Body of pancreas (tissue), 4 donors: ENCODE results near the gene ACADL. TPM values are rescaled to one million over a fixed set of nuclear protein-coding genes. Genes with fewer than 3 reads are reported as not detected.

ENCODE experiments used
- ATAC-seq: fragments of 150-250 bp; one replicate; pipeline ENCODE4 v1.9.1; 2016
- DNase-seq, 4 donors: peaks; one replicate each; pipeline ENCODE4 v3.0.0-alpha.2; 2019
- H3K27ac ChIP-seq, 4 donors: fragments of 200-600 bp; sonication (generic); 1 replicate in 3 of 4; 2 replicates in 1 of 4; pipeline versions ENCODE4 v1.5.1 to v1.6.1; 2016 to 2019; ENCODE audit warnings: mild to moderate bottlenecking in 1 of 4, mixed read lengths in 1 of 4, moderate library complexity in 1 of 4
- H3K27me3 ChIP-seq, 2 donors: fragments of 200-600 bp; sonication (generic); one replicate each; pipeline ENCODE4 v1.6.0; 2016; ENCODE audit warnings: mild to moderate bottlenecking in 1 of 2
- H3K36me3 ChIP-seq, 2 donors: fragments of 200-600 bp; sonication (generic); replicated peaks in 1 of 2; 2 replicates each; pipeline ENCODE4 v1.5.1; 2016; ENCODE audit warnings: low read depth in 2 of 2; ENCODE audit not compliant: insufficient read depth in 1 of 2
- H3K4me1 ChIP-seq: fragments of 200-600 bp; sonication (generic); one replicate; pipeline ENCODE4 v1.6.0; 2016
- H3K4me3 ChIP-seq, 2 donors: fragments of 200-600 bp; sonication (generic); 1 replicate in 1 of 2; 2 replicates in 1 of 2; pipeline ENCODE4 v1.5.1; 2016 to 2019
- H3K9me3 ChIP-seq, 3 donors: fragments of 200-600 bp; sonication (generic); 1 replicate in 2 of 3; 2 replicates in 1 of 3; pipeline ENCODE4 v1.5.1; 2016
- POLR2A ChIP-seq, 3 donors: fragments of 450-650 bp; IDR thresholded peaks; one replicate each; pipeline ENCODE4 v1.6.1; 2016; ENCODE audit warnings: antibody characterized with exemption in 3 of 3, mild to moderate bottlenecking in 2 of 3
- WGBS, 2 donors: methylation state at CpG; one replicate each; pipeline ENCODE4 v1.1.5; 2017; 5-methylcytosine and 5-hydroxymethylcytosine counted together
- intact Hi-C: fragments of 100-400 bp; cut with DNase I; formaldehyde crosslinking; loops from one replicate; pipeline ENCODE4 v1.15.1; 2023
- total RNA-seq, 2 donors: library from RNA; depleted of rRNA; stranded (reverse); fragments of >200 nt; gene quantifications; one replicate each; pipeline ENCODE4 v1.1.0, GENCODE V29; 2016
- TF ChIP-seq, protein P1 (sequence below), 7 experiments: fragments of 450-650 bp in 4 of 7; fragments of 200-600 bp in 3 of 7; sonication (generic) in 3 of 7; IDR thresholded peaks; one replicate each; pipeline ENCODE4 v1.5.1; 2016 to 2019; ENCODE audit warnings: antibody characterized with exemption in 7 of 7

Gene ACADL
- total RNA-seq, 2 donors from 2014 or later = 26.4 to 56.6 TPM

DNA sequence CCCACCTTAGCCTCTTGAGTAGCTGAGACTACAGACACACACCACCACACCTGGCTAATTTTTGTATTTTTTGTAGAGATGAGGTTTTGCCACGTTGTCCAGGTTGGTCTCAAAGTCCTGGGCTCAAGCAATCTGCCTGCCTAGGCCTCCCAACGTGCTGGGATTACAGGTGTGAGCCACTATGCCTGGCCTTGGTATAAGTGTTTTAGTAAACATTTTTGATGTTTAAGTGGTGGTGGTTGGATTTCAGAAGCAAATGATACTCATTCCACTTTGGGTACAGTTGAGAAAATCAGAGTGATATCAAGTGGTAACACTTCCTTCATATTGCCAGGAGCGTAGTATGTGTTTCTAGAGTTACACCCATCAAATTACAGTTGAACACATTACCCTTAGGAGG is 25.4 kb downstream of the ACADL start:
- intact Hi-C loops = loop anchor here (5.0 to 10.0 kb wide), 2 partner anchors 115 to 223 kb away; no protein-coding TSS in a partner anchor
- Histone ChIP-seq H3K36me3 (peaks cover 0 to 5% of the 10 kb centered on the region in 2 donors), H3K4me1 (peaks cover 15% of the 10 kb centered on the region), H3K9me3 (peaks cover 0 to under 1% (median 0%) of the 10 kb centered on the region in 3 donors), H3K4me3 (no peak overlapping the region), H3K27me3 (no peaks in the 10 kb centered on the region), H3K27ac (no peak overlapping the region)
- ATAC-seq (no peak), DNase-seq (no peak)
- no peak for TF ChIP-seq POLR2A (IDR thresholded peaks at IDR 0.05)
- TF ChIP-seq, protein P1, sequence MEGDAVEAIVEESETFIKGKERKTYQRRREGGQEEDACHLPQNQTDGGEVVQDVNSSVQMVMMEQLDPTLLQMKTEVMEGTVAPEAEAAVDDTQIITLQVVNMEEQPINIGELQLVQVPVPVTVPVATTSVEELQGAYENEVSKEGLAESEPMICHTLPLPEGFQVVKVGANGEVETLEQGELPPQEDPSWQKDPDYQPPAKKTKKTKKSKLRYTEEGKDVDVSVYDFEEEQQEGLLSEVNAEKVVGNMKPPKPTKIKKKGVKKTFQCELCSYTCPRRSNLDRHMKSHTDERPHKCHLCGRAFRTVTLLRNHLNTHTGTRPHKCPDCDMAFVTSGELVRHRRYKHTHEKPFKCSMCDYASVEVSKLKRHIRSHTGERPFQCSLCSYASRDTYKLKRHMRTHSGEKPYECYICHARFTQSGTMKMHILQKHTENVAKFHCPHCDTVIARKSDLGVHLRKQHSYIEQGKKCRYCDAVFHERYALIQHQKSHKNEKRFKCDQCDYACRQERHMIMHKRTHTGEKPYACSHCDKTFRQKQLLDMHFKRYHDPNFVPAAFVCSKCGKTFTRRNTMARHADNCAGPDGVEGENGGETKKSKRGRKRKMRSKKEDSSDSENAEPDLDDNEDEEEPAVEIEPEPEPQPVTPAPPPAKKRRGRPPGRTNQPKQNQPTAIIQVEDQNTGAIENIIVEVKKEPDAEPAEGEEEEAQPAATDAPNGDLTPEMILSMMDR (IDR thresholded peaks at IDR 0.05) = no peak
- 67 to 80% methylated on average over 3 of the region's 3 CpGs for WGBS, 2 donors

DNA sequence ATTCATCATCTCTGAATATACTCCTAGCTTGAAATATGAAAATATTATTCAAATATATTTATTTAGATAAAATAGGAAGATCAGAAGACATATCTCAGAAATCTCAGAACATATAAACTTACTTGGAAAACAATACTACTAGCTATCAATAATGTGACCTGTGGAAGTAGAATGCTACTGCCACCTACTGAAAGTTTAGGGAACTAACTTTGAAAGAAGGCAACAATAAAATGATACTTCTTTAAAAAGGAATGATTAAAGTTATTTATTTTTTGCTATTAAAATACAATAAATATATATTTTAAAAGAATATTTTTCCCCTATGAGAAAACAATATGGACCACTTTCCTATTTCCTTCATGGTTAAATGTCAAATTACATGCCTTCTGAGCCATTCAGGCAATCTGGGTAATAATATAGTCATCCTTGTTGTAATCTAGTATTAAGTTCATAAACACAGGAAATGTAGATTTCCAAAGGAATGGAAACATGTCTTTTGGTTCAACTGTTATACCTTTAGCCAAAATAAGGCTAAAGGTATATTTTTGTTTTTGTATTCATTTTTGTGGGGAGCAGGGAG is 26.0 kb downstream of the ACADL start:
- no peak overlapping the region for H3K27ac ChIP-seq
- TF ChIP-seq, protein P1 (IDR thresholded peaks at IDR 0.05) = peak; percentile 48 to 83 (median 75)
- TF ChIP-seq POLR2A (IDR thresholded peaks at IDR 0.05) = no peak
- intact Hi-C loops = loop anchor here (5.0 kb wide), 1 partner anchor 222 kb away; no protein-coding TSS in a partner anchor
- H3K36me3 ChIP-seq = peaks cover 0 to 5% of the 10 kb centered on the region in 2 donors
- H3K4me1 ChIP-seq = peaks cover 21% of the 10 kb centered on the region
- DNase-seq (no peak), ATAC-seq (peak; percentile 59)
- no peak overlapping the region for H3K4me3 ChIP-seq
- peaks cover 0 to 4% (median 0%) of the 10 kb centered on the region in 3 donors for H3K9me3 ChIP-seq
- H3K27me3 ChIP-seq = no peaks in the 10 kb centered on the region

DNA sequence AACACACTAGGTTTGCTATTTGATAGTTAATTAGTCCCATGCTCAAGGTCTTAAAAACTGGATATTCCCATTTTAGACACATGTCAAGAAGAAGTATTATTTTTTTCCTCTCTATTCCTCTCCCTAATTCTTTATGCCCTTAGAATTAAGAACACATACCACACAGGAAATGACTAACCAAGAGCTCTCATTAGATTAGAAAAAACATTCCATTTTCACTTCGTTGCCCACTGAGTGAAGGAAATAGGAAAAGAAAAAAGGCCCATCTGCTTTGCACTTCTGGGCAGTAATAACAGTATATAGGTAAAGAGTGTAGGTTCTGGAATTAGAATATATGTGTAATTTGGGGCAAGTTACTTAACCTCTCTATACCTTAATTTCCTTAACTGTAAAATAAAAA is 26.9 kb downstream of the ACADL start:
- intact Hi-C loops = loop anchor here (5.0 kb wide), 1 partner anchor 221 kb away; no protein-coding TSS in a partner anchor
- DNase-seq (no peak), ATAC-seq (no peak)
- Histone ChIP-seq H3K4me1 (peaks cover 24% of the 10 kb centered on the region), H3K27ac (no peak overlapping the region), H3K27me3 (no peaks in the 10 kb centered on the region), H3K9me3 (peaks cover 0 to 4% (median 0%) of the 10 kb centered on the region in 3 donors), H3K4me3 (no peak overlapping the region), H3K36me3 (peaks cover 0 to 5% of the 10 kb centered on the region in 2 donors)
- no peak for TF ChIP-seq POLR2A (IDR thresholded peaks at IDR 0.05)
- TF ChIP-seq, protein P1 (IDR thresholded peaks at IDR 0.05) = no peak
- WGBS, 2 donors = 29 to 30% methylated on average over 1 of the region's 1 CpG

DNA sequence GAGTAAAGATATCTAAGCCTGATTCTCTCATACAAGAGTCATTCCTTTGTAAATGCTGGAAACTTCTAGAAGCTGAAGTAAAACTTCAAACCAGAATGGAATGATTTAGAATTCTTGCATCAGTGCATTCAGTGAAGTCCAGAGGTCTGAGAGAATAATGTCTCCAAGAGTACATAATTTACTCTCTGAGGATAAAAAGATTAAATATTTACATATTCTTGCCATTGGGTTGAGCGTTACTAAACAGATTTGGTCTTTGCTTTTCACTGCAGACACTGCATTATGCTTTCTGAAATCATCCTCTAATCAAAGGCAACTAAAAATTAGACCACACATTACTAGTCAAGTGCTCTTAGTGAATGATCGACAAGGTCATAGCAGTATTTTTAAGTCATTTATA is 27.5 kb downstream of the ACADL start:
- Histone ChIP-seq H3K4me3 (no peak overlapping the region), H3K9me3 (peaks cover 0 to 4% (median 0%) of the 10 kb centered on the region in 3 donors), H3K27me3 (no peaks in the 10 kb centered on the region), H3K36me3 (peaks cover 0 to 5% of the 10 kb centered on the region in 2 donors), H3K27ac (no peak overlapping the region), H3K4me1 (peaks cover 24% of the 10 kb centered on the region)
- ATAC-seq = no peak
- WGBS, 2 donors = 25 to 34% methylated on average over 2 of the region's 2 CpGs
- TF ChIP-seq, protein P1 (IDR thresholded peaks at IDR 0.05) = no peak
- no peak for TF ChIP-seq POLR2A (IDR thresholded peaks at IDR 0.05)
- intact Hi-C loops = loop anchor here (5.0 kb wide), 1 partner anchor 220 kb away; no protein-coding TSS in a partner anchor
- no peak for DNase-seq
